ENCODE measurements around the gene PSMB10.

The PSMB10 gene

GRCh38 chr16:67941469-67942199 is 5.0 kb upstream of the PSMB10 start (continued):
- no peak for TF ChIP-seq PRDM10 (tag by site-specific recombination; IDR thresholded peaks at IDR 0.05)
- no peak for TF ChIP-seq ZNF639 (tag by site-specific recombination; IDR thresholded peaks at IDR 0.05)
- TF ChIP-seq ZNF140 (tag by site-specific recombination; IDR thresholded peaks at IDR 0.05) = no peak
- no peak for TF ChIP-seq BCL6B (tag by site-specific recombination; IDR thresholded peaks at IDR 0.05)
- no peak for TF ChIP-seq ZNF155 (tag by site-specific recombination; IDR thresholded peaks at IDR 0.05)
- no peak for TF ChIP-seq ZNF138 (tag by site-specific recombination; IDR thresholded peaks at IDR 0.05; ENCODE audit: borderline replicate concordance)
- peak; percentile 30; the same call in 1 of the 2 replicates for TF ChIP-seq KLF9 (tag by site-specific recombination; IDR thresholded peaks at IDR 0.05; ENCODE audit: low read depth)

GRCh38 chr16:67940446-67941089 is 3.9 kb upstream of the PSMB10 start:
- no peak overlapping the region for H3K4me3 ChIP-seq (ENCODE audit: low read depth, low read length)
- H3K27ac ChIP-seq (ENCODE audit: extremely low read depth, low read depth, low read length) = no peak overlapping the region
- peaks cover 0 to 48% of the 10 kb centered on the region in 2 experiments; a peak in 2 of 3 replicates for H3K36me3 ChIP-seq (ENCODE audit: control insufficient read depth in 2 of 2, insufficient read depth in 1 of 2, low read length in 2 of 2)
- no peaks in the 10 kb centered on the region for H3K4me1 ChIP-seq (ENCODE audit: control insufficient read depth, insufficient read depth, low read length)
- no peaks in the 10 kb centered on the region for H3K9me3 ChIP-seq (ENCODE audit: control insufficient read depth, insufficient read depth, low read depth, low read length)
- CTCF ChIA-PET = interaction anchor here (0.6 to 2.3 kb wide), 8 partner anchors 12 to 419 kb away, joined by 3 to 14 read pairs (median 4); no protein-coding TSS in a partner anchor
- POLR2A ChIA-PET = interaction anchor here (0.6 to 1.3 kb wide), 3 partner anchors 94 to 417 kb away, joined by 3 to 5 read pairs (median 4); partner anchors contain the start of gene NUTF2
- TF ChIP-seq SCRT2 (tag by site-specific recombination; IDR thresholded peaks at IDR 0.05) (peak; percentile 39; the same call in 1 of the 2 replicates), TSHZ1 (tag by site-specific recombination; IDR thresholded peaks at IDR 0.05; ENCODE audit: borderline replicate concordance) (no peak), ZSCAN5A (tag by site-specific recombination; IDR thresholded peaks at IDR 0.05) (no peak), ZNF10 (tag by site-specific recombination; IDR thresholded peaks at IDR 0.05) (no peak)
